ENCODE measurements around the gene MASP2. TPM values are rescaled to one million over a fixed set of nuclear protein-coding genes. Genes with fewer than 3 reads are reported as not detected.

Gene MASP2
- total RNA-seq, 4 donors from 2014 or later = 0.53 TPM; not detected in 3

- no peak overlapping the region for H3K27ac ChIP-seq
- DNase-seq (ENCODE audit: low spot score in 2 of 2) = no peak
- WGBS = 88% methylated on average over 7 of the region's 7 CpGs
- H3K9me3 ChIP-seq = no peaks in the 10 kb centered on the region
- TF ChIP-seq, protein P1, sequence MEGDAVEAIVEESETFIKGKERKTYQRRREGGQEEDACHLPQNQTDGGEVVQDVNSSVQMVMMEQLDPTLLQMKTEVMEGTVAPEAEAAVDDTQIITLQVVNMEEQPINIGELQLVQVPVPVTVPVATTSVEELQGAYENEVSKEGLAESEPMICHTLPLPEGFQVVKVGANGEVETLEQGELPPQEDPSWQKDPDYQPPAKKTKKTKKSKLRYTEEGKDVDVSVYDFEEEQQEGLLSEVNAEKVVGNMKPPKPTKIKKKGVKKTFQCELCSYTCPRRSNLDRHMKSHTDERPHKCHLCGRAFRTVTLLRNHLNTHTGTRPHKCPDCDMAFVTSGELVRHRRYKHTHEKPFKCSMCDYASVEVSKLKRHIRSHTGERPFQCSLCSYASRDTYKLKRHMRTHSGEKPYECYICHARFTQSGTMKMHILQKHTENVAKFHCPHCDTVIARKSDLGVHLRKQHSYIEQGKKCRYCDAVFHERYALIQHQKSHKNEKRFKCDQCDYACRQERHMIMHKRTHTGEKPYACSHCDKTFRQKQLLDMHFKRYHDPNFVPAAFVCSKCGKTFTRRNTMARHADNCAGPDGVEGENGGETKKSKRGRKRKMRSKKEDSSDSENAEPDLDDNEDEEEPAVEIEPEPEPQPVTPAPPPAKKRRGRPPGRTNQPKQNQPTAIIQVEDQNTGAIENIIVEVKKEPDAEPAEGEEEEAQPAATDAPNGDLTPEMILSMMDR (IDR thresholded peaks at IDR 0.05) = no peak
- no peak for TF ChIP-seq EP300 (IDR thresholded peaks at IDR 0.05)
- TF ChIP-seq POLR2AphosphoS5 (IDR thresholded peaks at IDR 0.05) = no peak
- TF ChIP-seq POLR2A (IDR thresholded peaks at IDR 0.05) = no peak
- peaks cover 30% of the 10 kb centered on the region for H3K36me3 ChIP-seq
- H3K4me3 ChIP-seq = no peak overlapping the region
- peaks cover 29% of the 10 kb centered on the region for H3K4me1 ChIP-seq
- H3K27me3 ChIP-seq = no peaks in the 10 kb centered on the region
Observed at GRCh38 chr1:11056504-11056903, 9.5 kb upstream of the MASP2 start.

- Histone ChIP-seq H3K27me3 (no peaks in the 10 kb centered on the region), H3K36me3 (peaks cover 30% of the 10 kb centered on the region), H3K4me1 (peaks cover 21% of the 10 kb centered on the region), H3K4me3 (no peak overlapping the region), H3K9me3 (no peaks in the 10 kb centered on the region), H3K27ac (no peak overlapping the region)
- no peak for DNase-seq (ENCODE audit: low spot score in 2 of 2)
- 77% methylated on average over 7 of the region's 12 CpGs for WGBS
- TF ChIP-seq POLR2AphosphoS5 (IDR thresholded peaks at IDR 0.05) (no peak), POLR2A (IDR thresholded peaks at IDR 0.05) (no peak)
Observed at GRCh38 chr1:11055676-11056075, 8.6 kb upstream of the MASP2 start.

GRCh38 chr1:11054666-11055065 lies 7.6 kb upstream of the MASP2 start:
- DNase-seq (ENCODE audit: low spot score in 2 of 2) = no peak
- H3K36me3 ChIP-seq = peaks cover 30% of the 10 kb centered on the region
- H3K4me1 ChIP-seq = peaks cover 19% of the 10 kb centered on the region
- H3K27me3 ChIP-seq = no peaks in the 10 kb centered on the region
- H3K4me3 ChIP-seq = no peak overlapping the region
- H3K9me3 ChIP-seq = no peaks in the 10 kb centered on the region
- TF ChIP-seq, protein P1 (IDR thresholded peaks at IDR 0.05) = no peak
- no peak for TF ChIP-seq EP300 (IDR thresholded peaks at IDR 0.05)
- 88% methylated on average over 20 of the region's 22 CpGs for WGBS
- H3K27ac ChIP-seq = no peak overlapping the region

- peaks cover 30% of the 10 kb centered on the region for H3K36me3 ChIP-seq
- TF ChIP-seq EP300 (IDR thresholded peaks at IDR 0.05) (no peak), POLR2A (IDR thresholded peaks at IDR 0.05) (no peak), POLR2AphosphoS5 (IDR thresholded peaks at IDR 0.05) (no peak)
- TF ChIP-seq, protein P1 (IDR thresholded peaks at IDR 0.05) = no peak
- no peaks in the 10 kb centered on the region for H3K27me3 ChIP-seq
- 74% methylated on average over 5 of the region's 7 CpGs for WGBS
- no peak for DNase-seq (ENCODE audit: low spot score in 2 of 2)
- H3K27ac ChIP-seq = no peak overlapping the region
- H3K9me3 ChIP-seq = no peaks in the 10 kb centered on the region
- no peak overlapping the region for H3K4me3 ChIP-seq
- peaks cover 16% of the 10 kb centered on the region for H3K4me1 ChIP-seq
Observed at GRCh38 chr1:11054181-11054580, 7.1 kb upstream of the MASP2 start.

DNA sequence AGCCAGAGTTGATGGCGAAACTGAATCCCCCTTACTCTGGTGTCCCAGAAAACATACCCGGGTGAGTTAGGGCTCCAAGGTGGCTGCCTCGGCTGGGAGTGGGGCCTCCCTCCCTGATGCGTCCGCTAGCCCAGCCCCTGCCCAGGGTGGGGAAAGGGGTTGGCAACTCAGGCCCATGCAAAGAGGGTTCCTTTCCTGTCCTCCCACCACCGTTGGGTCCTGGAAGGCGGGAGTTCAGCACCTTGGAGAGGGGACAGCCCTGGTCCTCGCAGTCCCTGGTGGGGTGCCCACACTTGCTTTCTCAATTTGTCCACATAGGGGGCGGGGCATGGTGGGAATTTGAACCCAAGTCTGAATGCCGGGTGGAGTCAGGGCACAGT lies 6.7 kb upstream of the MASP2 start:
- Histone ChIP-seq H3K9me3 (no peaks in the 10 kb centered on the region), H3K27me3 (no peaks in the 10 kb centered on the region), H3K27ac (no peak overlapping the region), H3K4me3 (no peak overlapping the region), H3K36me3 (peaks cover 30% of the 10 kb centered on the region), H3K4me1 (peaks cover 12% of the 10 kb centered on the region)
- no peak for DNase-seq (ENCODE audit: low spot score in 2 of 2)
- WGBS = 52% methylated on average over 6 of the region's 10 CpGs
- TF ChIP-seq EP300 (IDR thresholded peaks at IDR 0.05) (no peak), POLR2AphosphoS5 (IDR thresholded peaks at IDR 0.05) (no peak), POLR2A (IDR thresholded peaks at IDR 0.05) (no peak)
- TF ChIP-seq, protein P1 (IDR thresholded peaks at IDR 0.05) = no peak
